Panc1 (cell line): ENCODE results near the gene PIGL. TPM values are rescaled to one million over a fixed set of nuclear protein-coding genes. Genes with fewer than 3 reads are reported as not detected.
"Not testable (repeated sequence)": the region's sequence is repeated elsewhere in the genome, so short reads cannot be mapped to it uniquely, and the experiment has no call there.

ENCODE experiments used
- ATAC-seq: fragments of 200-7000 bp; cut with Tn5 transposase; 2 replicates; pipeline ENCODE4 v1.9.1; 2020; ENCODE audit warnings: mild to moderate bottlenecking, moderate library complexity
- BruUV-seq: library from RNA; stranded (reverse); fragments of 400-500 nt; replicated peaks from 2 replicates; lab custom pipeline; 2021; lab: Mats Ljungman, UMichigan
- CTCF ChIA-PET: fragments of 300-600 bp; sonication (Branson Sonifier 250); formaldehyde crosslinking; loops from one replicate; lab custom pipeline; 2022; ENCODE audit warnings: antibody characterized with exemption; lab: Charles Lee
- POLR2A ChIA-PET: fragments of 300-600 bp; sonication (Branson Sonifier 250); formaldehyde crosslinking; loops from one replicate; lab custom pipeline; 2022; ENCODE audit warnings: antibody characterized with exemption; lab: Charles Lee
- DNase-seq: peaks from one replicate; pipeline ENCODE4 v3.0.0-alpha.2; 2010; ENCODE audit warnings: low read depth, low spot score
- H3K27ac ChIP-seq: 2 replicates; pipeline ENCODE4 v1.5.1; 2011; ENCODE audit warnings: mild to moderate bottlenecking, low read length, inconsistent platforms
- H3K27me3 ChIP-seq: fragments of 200-500 bp; sonication (Bioruptor generic); 2 replicates; pipeline ENCODE4 v1.6.0; 2014; ENCODE audit warnings: low read length, inconsistent platforms; ENCODE audit not compliant: control insufficient read depth, insufficient read depth
- H3K36me3 ChIP-seq: fragments of 200-500 bp; sonication (Bioruptor generic); 2 replicates; pipeline ENCODE4 v1.5.1; 2014; ENCODE audit warnings: inconsistent platforms, mild to moderate bottlenecking, low read length, moderate library complexity; ENCODE audit not compliant: control insufficient read depth, insufficient read depth
- H3K4me1 ChIP-seq: 2 replicates; pipeline ENCODE4 v1.5.1; 2011; ENCODE audit warnings: inconsistent platforms, mild to moderate bottlenecking, low read length, moderate library complexity; ENCODE audit not compliant: control insufficient read depth, insufficient read depth
- H3K4me3 ChIP-seq, 2 experiments: 2 replicates each; pipeline ENCODE4 v1.5.1; 2011 to 2012; ENCODE audit warnings: low read depth in 2 of 2, low read length in 2 of 2, mild to moderate bottlenecking in 2 of 2, inconsistent platforms in 1 of 2, moderate library complexity in 1 of 2
- H3K9me3 ChIP-seq: fragments of 200-500 bp; sonication (Bioruptor generic); 2 replicates; pipeline ENCODE4 v1.5.1; 2014; ENCODE audit warnings: low read depth, mild to moderate bottlenecking, inconsistent platforms, low read length, moderate library complexity; ENCODE audit not compliant: control insufficient read depth, insufficient read depth
- POLR2AphosphoS5 ChIP-seq: IDR thresholded peaks from 2 replicates; pipeline ENCODE4 v1.6.1; 2012; ENCODE audit warnings: mild to moderate bottlenecking, low read depth, low read length, moderate library complexity
- SIN3A ChIP-seq: IDR thresholded peaks from 2 replicates; pipeline ENCODE4 v1.6.1; 2012; ENCODE audit warnings: low read depth, mild to moderate bottlenecking, low read length, moderate library complexity, borderline replicate concordance; ENCODE audit not compliant: insufficient read depth
- TCF7L2 ChIP-seq: IDR thresholded peaks from 2 replicates; pipeline ENCODE4 v1.6.1; 2011; ENCODE audit warnings: mild to moderate bottlenecking, low read depth, low read length, inconsistent platforms
- in situ Hi-C: cut with HindIII; loops from 2 replicates; pipeline ENCODE4 v1.10.0; 2016; ENCODE audit warnings: low sequenced_read_pairs, low pct_unique_long_range_greater_than_20kb
- intact Hi-C: fragments of 100-400 bp; cut with micrococcal nuclease; formaldehyde crosslinking; loops from one replicate; pipeline ENCODE4 v1.10.0; 2022; ENCODE audit not compliant: unreplicated experiment
- total RNA-seq: library from RNA; stranded (reverse); gene quantifications from one replicate; pipeline ENCODE4 v1.2.1, GENCODE V29; 2021; ENCODE audit not compliant: unreplicated experiment
- TF ChIP-seq, protein P1 (sequence below), 2 experiments: IDR thresholded peaks; 2 replicates each; pipeline ENCODE4 v1.6.1; 2011 to 2012; ENCODE audit warnings: low read depth in 2 of 2, control low read depth in 1 of 2, low read length in 1 of 2, mild to moderate bottlenecking in 1 of 2, moderate library complexity in 1 of 2; ENCODE audit not compliant: insufficient read depth in 1 of 2
- TF ChIP-seq, protein P2 (sequence below): fragments of 450-650 bp; IDR thresholded peaks from 2 replicates; pipeline ENCODE4 v1.5.1; 2017; ENCODE audit warnings: mild to moderate bottlenecking

PIGL gene
- total RNA-seq, 1 experiment from 2014 or later, result 14.8 TPM

DNA sequence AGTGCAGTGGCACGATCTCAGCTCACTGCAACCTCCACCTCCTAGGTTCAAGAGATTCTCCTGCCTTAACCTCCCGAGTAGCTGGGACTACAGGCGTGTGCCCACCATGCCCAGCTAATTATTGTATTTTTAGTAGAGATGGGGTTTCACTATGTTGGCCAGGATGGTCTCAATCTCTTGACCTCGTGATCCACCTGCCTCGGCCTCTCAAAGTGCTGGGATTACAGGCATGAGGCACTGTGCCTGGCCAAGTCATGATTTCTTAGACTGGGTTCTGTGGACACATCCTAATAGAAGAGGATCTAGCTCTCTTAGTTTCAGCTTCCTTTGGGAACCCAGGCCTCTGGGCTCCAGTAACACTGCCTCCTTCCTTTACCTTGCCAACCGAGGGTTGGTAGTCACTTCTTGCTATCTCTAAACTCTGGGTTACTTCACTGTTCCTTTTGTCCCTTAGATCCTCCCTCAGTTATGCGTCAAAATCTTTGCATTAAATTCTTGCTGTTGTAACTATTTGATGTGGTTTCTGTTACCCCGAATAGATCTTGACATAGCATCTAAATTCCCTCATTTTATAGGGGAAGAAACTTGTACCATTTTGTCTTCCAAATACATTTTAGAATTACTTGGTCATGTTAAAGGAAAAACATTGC is 13.0 kb downstream of the PIGL start:
- BruUV-seq, H3K4me3 ChIP-seq, intact Hi-C loops, H3K27ac ChIP-seq, H3K4me1 ChIP-seq, H3K9me3 ChIP-seq, CTCF ChIA-PET, ATAC-seq, H3K27me3 ChIP-seq, in situ Hi-C loops, H3K36me3 ChIP-seq, POLR2A ChIA-PET, DNase-seq: not testable (repeated sequence)

DNA sequence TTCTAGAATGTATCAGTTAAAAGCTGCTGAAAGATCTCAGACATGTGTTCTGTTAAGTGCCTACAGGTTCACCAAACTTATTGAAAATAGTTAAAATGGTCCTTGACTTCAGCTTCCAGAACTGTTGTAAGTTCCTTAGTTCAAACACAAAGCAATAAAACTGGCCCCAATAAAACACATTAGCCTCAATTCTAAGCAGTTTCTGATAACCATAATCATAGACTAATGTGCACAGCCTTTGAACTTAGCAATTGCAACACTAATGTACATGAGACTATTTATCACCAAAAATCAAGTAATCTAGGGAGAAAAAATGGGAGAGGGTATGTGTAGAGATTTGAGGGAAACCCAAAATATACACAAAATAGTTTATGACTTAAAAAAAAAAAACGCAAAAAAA is 15.4 kb downstream of the PIGL start:
- ChIA-PET CTCF (no interaction called here), POLR2A (no interaction called here)
- BruUV-seq, result no TSS peak
- intact Hi-C loops, result no loop called here
- DNase-seq, result no peak
- TF ChIP-seq SIN3A, result no peak
- no peak for TF ChIP-seq POLR2AphosphoS5
- TF ChIP-seq, protein P1, sequence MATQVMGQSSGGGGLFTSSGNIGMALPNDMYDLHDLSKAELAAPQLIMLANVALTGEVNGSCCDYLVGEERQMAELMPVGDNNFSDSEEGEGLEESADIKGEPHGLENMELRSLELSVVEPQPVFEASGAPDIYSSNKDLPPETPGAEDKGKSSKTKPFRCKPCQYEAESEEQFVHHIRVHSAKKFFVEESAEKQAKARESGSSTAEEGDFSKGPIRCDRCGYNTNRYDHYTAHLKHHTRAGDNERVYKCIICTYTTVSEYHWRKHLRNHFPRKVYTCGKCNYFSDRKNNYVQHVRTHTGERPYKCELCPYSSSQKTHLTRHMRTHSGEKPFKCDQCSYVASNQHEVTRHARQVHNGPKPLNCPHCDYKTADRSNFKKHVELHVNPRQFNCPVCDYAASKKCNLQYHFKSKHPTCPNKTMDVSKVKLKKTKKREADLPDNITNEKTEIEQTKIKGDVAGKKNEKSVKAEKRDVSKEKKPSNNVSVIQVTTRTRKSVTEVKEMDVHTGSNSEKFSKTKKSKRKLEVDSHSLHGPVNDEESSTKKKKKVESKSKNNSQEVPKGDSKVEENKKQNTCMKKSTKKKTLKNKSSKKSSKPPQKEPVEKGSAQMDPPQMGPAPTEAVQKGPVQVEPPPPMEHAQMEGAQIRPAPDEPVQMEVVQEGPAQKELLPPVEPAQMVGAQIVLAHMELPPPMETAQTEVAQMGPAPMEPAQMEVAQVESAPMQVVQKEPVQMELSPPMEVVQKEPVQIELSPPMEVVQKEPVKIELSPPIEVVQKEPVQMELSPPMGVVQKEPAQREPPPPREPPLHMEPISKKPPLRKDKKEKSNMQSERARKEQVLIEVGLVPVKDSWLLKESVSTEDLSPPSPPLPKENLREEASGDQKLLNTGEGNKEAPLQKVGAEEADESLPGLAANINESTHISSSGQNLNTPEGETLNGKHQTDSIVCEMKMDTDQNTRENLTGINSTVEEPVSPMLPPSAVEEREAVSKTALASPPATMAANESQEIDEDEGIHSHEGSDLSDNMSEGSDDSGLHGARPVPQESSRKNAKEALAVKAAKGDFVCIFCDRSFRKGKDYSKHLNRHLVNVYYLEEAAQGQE (IDR thresholded peaks at IDR 0.05; ENCODE audit: insufficient read depth in 1 of 2, low read depth in 2 of 2, low read length in 1 of 2), result no peak
- no peaks in the 10 kb centered on the region for H3K36me3 ChIP-seq
- H3K4me3 ChIP-seq, result no peak overlapping the region
- H3K4me1 ChIP-seq, result no peaks in the 10 kb centered on the region
- no peaks in the 10 kb centered on the region for H3K9me3 ChIP-seq
- H3K27ac ChIP-seq, result no peak overlapping the region
- in situ Hi-C loops, result no loop called here
- no peak for ATAC-seq
- H3K27me3 ChIP-seq, result no peaks in the 10 kb centered on the region

DNA sequence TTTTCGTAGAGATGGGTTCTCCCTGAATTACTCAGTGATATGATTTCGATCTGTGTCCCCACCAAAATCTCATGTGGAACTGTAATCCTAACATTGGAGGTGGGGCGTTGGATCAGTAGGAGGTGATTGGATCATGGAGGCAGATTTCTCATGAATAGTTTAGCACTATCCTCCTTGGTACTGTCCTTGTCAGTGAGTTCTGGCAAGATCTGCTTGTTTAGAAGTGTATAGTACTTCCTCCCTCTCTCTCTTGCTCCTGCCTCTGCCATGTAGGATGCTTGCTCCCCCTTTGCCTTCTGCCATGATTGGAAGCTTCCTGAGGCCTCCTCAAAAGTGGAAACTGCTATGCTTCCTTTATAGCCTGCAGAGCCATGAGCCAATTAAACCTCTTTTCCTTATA is 22.9 kb downstream of the PIGL start:
- CTCF ChIA-PET, result no interaction called here

More for the DNA sequence above, 22.9 kb downstream of the PIGL start:
- TF ChIP-seq SIN3A (no peak), TCF7L2 (no peak), POLR2AphosphoS5 (no peak)
- TF ChIP-seq, protein P2, sequence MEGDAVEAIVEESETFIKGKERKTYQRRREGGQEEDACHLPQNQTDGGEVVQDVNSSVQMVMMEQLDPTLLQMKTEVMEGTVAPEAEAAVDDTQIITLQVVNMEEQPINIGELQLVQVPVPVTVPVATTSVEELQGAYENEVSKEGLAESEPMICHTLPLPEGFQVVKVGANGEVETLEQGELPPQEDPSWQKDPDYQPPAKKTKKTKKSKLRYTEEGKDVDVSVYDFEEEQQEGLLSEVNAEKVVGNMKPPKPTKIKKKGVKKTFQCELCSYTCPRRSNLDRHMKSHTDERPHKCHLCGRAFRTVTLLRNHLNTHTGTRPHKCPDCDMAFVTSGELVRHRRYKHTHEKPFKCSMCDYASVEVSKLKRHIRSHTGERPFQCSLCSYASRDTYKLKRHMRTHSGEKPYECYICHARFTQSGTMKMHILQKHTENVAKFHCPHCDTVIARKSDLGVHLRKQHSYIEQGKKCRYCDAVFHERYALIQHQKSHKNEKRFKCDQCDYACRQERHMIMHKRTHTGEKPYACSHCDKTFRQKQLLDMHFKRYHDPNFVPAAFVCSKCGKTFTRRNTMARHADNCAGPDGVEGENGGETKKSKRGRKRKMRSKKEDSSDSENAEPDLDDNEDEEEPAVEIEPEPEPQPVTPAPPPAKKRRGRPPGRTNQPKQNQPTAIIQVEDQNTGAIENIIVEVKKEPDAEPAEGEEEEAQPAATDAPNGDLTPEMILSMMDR, result no peak
- TF ChIP-seq, protein P1 (IDR thresholded peaks at IDR 0.05; ENCODE audit: insufficient read depth in 1 of 2, low read depth in 2 of 2, low read length in 1 of 2), result no peak
- POLR2A ChIA-PET, result no interaction called here
- BruUV-seq, result no TSS peak
- Histone ChIP-seq H3K4me3 (no peak overlapping the region), H3K36me3 (no peaks in the 10 kb centered on the region), H3K4me1 (no peaks in the 10 kb centered on the region), H3K27ac (no peak overlapping the region), H3K27me3 (no peaks in the 10 kb centered on the region), H3K9me3 (no peaks in the 10 kb centered on the region)
- no peak for ATAC-seq
- in situ Hi-C loops (no loop called here), intact Hi-C loops (no loop called here)
- no peak for DNase-seq
